ENCODE data around the gene NECTIN3.

Gene NECTIN3

GRCh38 chr3:111047042-111047441 is 24.6 kb upstream of the NECTIN3 start:
- DNase-seq (ENCODE audit: insufficient read length, low spot score) (no peak), FAIRE-seq (no peak)

GRCh38 chr3:111047812-111048435 is 23.7 kb upstream of the NECTIN3 start:
- no peak for FAIRE-seq
- TF ChIP-seq POLR2A (IDR thresholded peaks at IDR 0.05; ENCODE audit: low read depth, low read length) (no peak), PAX5 (IDR thresholded peaks at IDR 0.05; ENCODE audit: insufficient read depth, low read length, severe bottlenecking) (no peak), POLR2AphosphoS5 (IDR thresholded peaks at IDR 0.05; ENCODE audit: low read depth, low read length) (no peak), TAF1 (IDR thresholded peaks at IDR 0.05; ENCODE audit: low read depth, low read length) (no peak), POU2F2 (IDR thresholded peaks at IDR 0.05; ENCODE audit: low read depth, low read length) (no peak)
- DNase-seq (ENCODE audit: insufficient read length, low spot score) = no peak

More at GRCh38 chr3:111047042-111047441, 24.6 kb upstream of the NECTIN3 start:
- TF ChIP-seq POLR2AphosphoS5 (IDR thresholded peaks at IDR 0.05; ENCODE audit: low read depth, low read length) = no peak
- no peak for TF ChIP-seq POU2F2 (IDR thresholded peaks at IDR 0.05; ENCODE audit: low read depth, low read length)
- TF ChIP-seq TAF1 (IDR thresholded peaks at IDR 0.05; ENCODE audit: low read depth, low read length) = no peak
- no peak for TF ChIP-seq POLR2A (IDR thresholded peaks at IDR 0.05; ENCODE audit: low read depth, low read length)
- no peak for TF ChIP-seq SPI1 (IDR thresholded peaks at IDR 0.05; ENCODE audit: low read depth, low read length)
- TF ChIP-seq PAX5 (IDR thresholded peaks at IDR 0.05; ENCODE audit: insufficient read depth, low read length, severe bottlenecking) = no peak

- no peak for TF ChIP-seq TAF1 (IDR thresholded peaks at IDR 0.05; ENCODE audit: low read depth, low read length)
- TF ChIP-seq POLR2AphosphoS5 (IDR thresholded peaks at IDR 0.05; ENCODE audit: low read depth, low read length) = no peak
- no peak for TF ChIP-seq SPI1 (IDR thresholded peaks at IDR 0.05; ENCODE audit: low read depth, low read length)
- no peak for TF ChIP-seq POLR2A (IDR thresholded peaks at IDR 0.05; ENCODE audit: low read depth, low read length)
- no peak for TF ChIP-seq POU2F2 (IDR thresholded peaks at IDR 0.05; ENCODE audit: low read depth, low read length)
- no peak for TF ChIP-seq PAX5 (IDR thresholded peaks at IDR 0.05; ENCODE audit: insufficient read depth, low read length, severe bottlenecking)
- DNase-seq (ENCODE audit: insufficient read length, low spot score) = no peak
- no peak for FAIRE-seq
These were observed 20.3 kb upstream of the NECTIN3 start for GRCh38 chr3:111051354-111051753.

- DNase-seq (ENCODE audit: insufficient read length, low spot score) = no peak
- TF ChIP-seq POLR2AphosphoS5 (IDR thresholded peaks at IDR 0.05; ENCODE audit: low read depth, low read length) = no peak
- TF ChIP-seq POU2F2 (IDR thresholded peaks at IDR 0.05; ENCODE audit: low read depth, low read length) = no peak
- no peak for TF ChIP-seq SPI1 (IDR thresholded peaks at IDR 0.05; ENCODE audit: low read depth, low read length)
- no peak for TF ChIP-seq TAF1 (IDR thresholded peaks at IDR 0.05; ENCODE audit: low read depth, low read length)
- TF ChIP-seq POLR2A (IDR thresholded peaks at IDR 0.05; ENCODE audit: low read depth, low read length) = no peak
- no peak for TF ChIP-seq PAX5 (IDR thresholded peaks at IDR 0.05; ENCODE audit: insufficient read depth, low read length, severe bottlenecking)
- FAIRE-seq = no peak
These were observed 3.0 kb upstream of the NECTIN3 start for GRCh38 chr3:111068574-111068973.

GRCh38 chr3:111069974-111070771 is 1.4 kb upstream of the NECTIN3 start:
- TF ChIP-seq SPI1 (IDR thresholded peaks at IDR 0.05; ENCODE audit: low read depth, low read length) (no peak), PAX5 (IDR thresholded peaks at IDR 0.05; ENCODE audit: insufficient read depth, low read length, severe bottlenecking) (no peak), POLR2A (IDR thresholded peaks at IDR 0.05; ENCODE audit: low read depth, low read length) (no peak), POLR2AphosphoS5 (IDR thresholded peaks at IDR 0.05; ENCODE audit: low read depth, low read length) (no peak), POU2F2 (IDR thresholded peaks at IDR 0.05; ENCODE audit: low read depth, low read length) (no peak), TAF1 (IDR thresholded peaks at IDR 0.05; ENCODE audit: low read depth, low read length) (no peak)
- no peak for DNase-seq (ENCODE audit: insufficient read length, low spot score)
- FAIRE-seq = no peak

GRCh38 chr3:111070772-111071256 is 802 bp upstream of the NECTIN3 start:
- FAIRE-seq = no peak
- no peak for TF ChIP-seq PAX5 (IDR thresholded peaks at IDR 0.05; ENCODE audit: insufficient read depth, low read length, severe bottlenecking)
- TF ChIP-seq POLR2AphosphoS5 (IDR thresholded peaks at IDR 0.05; ENCODE audit: low read depth, low read length) = no peak
- no peak for TF ChIP-seq TAF1 (IDR thresholded peaks at IDR 0.05; ENCODE audit: low read depth, low read length)
- no peak for TF ChIP-seq SPI1 (IDR thresholded peaks at IDR 0.05; ENCODE audit: low read depth, low read length)
- TF ChIP-seq POU2F2 (IDR thresholded peaks at IDR 0.05; ENCODE audit: low read depth, low read length) = no peak
- no peak for TF ChIP-seq POLR2A (IDR thresholded peaks at IDR 0.05; ENCODE audit: low read depth, low read length)
- no peak for DNase-seq (ENCODE audit: insufficient read length, low spot score)

- DNase-seq (ENCODE audit: insufficient read length, low spot score) (no peak), FAIRE-seq (no peak)
- TF ChIP-seq PAX5 (IDR thresholded peaks at IDR 0.05; ENCODE audit: insufficient read depth, low read length, severe bottlenecking) = no peak
- TF ChIP-seq POLR2AphosphoS5 (IDR thresholded peaks at IDR 0.05; ENCODE audit: low read depth, low read length) = no peak
- TF ChIP-seq POU2F2 (IDR thresholded peaks at IDR 0.05; ENCODE audit: low read depth, low read length) = no peak
- TF ChIP-seq POLR2A (IDR thresholded peaks at IDR 0.05; ENCODE audit: low read depth, low read length) = no peak
- TF ChIP-seq SPI1 (IDR thresholded peaks at IDR 0.05; ENCODE audit: low read depth, low read length) = no peak
- TF ChIP-seq TAF1 (IDR thresholded peaks at IDR 0.05; ENCODE audit: low read depth, low read length) = no peak
These were observed 660 bp downstream of the NECTIN3 start for GRCh38 chr3:111072031-111072921.

GRCh38 chr3:111073218-111073617 is 1.6 kb downstream of the NECTIN3 start:
- no peak for TF ChIP-seq POLR2AphosphoS5 (IDR thresholded peaks at IDR 0.05; ENCODE audit: low read depth, low read length)
- no peak for TF ChIP-seq TAF1 (IDR thresholded peaks at IDR 0.05; ENCODE audit: low read depth, low read length)
- no peak for TF ChIP-seq SPI1 (IDR thresholded peaks at IDR 0.05; ENCODE audit: low read depth, low read length)
- no peak for TF ChIP-seq POLR2A (IDR thresholded peaks at IDR 0.05; ENCODE audit: low read depth, low read length)
- no peak for TF ChIP-seq PAX5 (IDR thresholded peaks at IDR 0.05; ENCODE audit: insufficient read depth, low read length, severe bottlenecking)
- TF ChIP-seq POU2F2 (IDR thresholded peaks at IDR 0.05; ENCODE audit: low read depth, low read length) = no peak
- FAIRE-seq = no peak
- no peak for DNase-seq (ENCODE audit: insufficient read length, low spot score)

Data from GM12891 (cell line).